GM19468 (cell line): ENCODE measurements around the gene LCK.
"Not testable (repeated sequence)": the region's sequence is repeated elsewhere in the genome, so short reads cannot be mapped to it uniquely, and the experiment has no call there.

Experiments
- ATAC-seq: cut with Tn5 transposase; IDR thresholded peaks from one replicate; pipeline ENCODE4 v1.9.1; 2021; ENCODE audit warnings: mild to moderate bottlenecking, moderate library complexity, moderate number of reproducible peaks; ENCODE audit not compliant: unreplicated experiment; ENCODE audit errors: extremely low read depth

Gene LCK

GRCh38 chr1:32239337-32239736, 11.7 kb upstream of the LCK start:
- ATAC-seq: no peak

DNA sequence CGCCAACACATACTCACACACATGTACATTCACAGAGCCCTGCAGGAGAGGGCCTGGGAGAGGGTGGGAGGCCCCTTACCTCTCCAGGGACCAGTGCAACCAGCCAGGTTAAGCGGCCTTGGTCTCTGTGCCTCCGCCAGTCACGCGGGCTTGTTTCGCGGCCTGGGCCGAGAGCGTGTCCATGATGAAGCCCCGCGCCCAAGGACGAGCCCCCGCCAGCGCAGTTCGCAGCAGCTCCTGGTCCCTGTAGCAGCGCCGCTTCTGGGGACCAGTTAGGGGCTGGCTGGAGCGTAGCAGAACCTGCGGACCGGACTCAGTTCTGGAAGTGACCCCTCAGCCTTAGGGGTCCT, 11.3 kb upstream of the LCK start:
- ATAC-seq: no peak

DNA sequence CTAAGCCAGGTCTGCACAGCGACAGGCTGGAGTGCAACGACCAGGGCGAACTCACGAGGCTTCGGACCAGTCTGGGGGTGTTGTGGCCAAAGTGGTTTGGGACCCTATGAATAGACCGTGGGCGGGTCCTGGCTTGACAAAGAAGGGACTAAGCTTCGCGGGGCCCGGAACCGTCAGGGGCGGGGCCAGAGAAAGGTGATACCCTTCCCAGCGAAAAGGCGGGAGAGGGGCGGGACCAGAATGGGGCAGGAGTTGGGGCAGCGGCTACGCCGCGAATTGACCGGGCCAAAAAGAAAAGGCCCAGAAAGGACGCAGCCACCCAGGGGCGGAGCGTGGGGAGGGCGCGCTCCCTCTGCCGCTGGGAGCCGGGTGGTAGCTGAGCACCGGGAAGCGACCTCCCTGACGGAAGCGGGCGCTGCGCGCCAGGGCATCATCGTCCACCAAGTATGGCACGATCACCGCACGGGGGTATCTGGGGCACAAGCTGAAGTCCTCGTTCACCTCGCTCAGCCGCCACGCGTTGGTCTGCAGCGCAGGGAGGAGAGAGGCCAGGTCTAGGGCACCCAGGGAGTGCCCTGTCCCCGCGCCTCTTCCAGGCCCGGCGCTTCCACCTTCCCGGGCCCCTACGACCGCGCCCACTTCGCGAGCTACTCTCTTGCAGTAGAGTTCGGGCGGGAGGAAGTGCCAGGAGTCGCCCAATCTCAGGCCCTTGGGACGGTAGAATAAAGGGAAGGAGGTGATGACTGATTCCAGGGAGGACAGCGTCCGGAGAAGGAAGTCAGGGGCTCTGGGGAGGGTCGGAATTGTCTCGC, 10.7 kb upstream of the LCK start:
- ATAC-seq: no peak

DNA sequence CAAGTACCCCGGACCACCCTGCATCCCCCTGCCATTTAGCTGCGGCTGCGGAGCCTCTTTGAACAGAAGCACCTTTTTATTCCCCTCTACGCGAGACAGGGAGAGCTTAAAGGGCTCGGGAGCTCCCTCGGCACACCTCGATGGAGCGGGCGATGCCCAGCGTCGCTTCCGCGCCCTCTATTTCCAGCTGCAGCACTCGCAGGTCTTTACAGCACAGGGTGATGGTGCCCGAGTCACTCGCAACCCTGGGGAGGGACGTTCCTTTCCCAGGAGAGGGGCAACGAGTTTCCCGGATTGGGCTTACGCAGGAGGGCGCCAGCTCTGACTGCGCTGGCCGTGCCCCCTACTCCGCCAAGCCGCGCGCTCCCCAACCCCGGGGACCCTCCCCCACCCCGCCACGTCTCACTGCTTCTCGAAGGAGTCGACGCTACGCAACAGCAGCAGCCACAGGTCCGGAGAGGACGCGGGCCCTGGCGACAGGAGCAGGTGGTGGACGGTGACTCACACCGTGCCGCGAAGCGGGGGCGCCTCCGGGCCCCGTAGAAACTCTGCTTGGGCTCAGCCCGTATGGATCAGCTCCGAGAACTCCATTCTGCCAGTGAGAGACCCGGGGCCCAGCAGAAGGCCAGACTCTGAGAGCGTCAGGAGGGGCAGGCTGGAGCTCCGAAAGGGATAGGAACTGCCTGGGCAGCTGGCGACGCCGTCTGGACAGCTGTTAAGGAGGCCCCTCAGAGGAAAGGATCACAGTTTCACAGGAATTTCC, 9.9 kb upstream of the LCK start:
- no peak for ATAC-seq

DNA sequence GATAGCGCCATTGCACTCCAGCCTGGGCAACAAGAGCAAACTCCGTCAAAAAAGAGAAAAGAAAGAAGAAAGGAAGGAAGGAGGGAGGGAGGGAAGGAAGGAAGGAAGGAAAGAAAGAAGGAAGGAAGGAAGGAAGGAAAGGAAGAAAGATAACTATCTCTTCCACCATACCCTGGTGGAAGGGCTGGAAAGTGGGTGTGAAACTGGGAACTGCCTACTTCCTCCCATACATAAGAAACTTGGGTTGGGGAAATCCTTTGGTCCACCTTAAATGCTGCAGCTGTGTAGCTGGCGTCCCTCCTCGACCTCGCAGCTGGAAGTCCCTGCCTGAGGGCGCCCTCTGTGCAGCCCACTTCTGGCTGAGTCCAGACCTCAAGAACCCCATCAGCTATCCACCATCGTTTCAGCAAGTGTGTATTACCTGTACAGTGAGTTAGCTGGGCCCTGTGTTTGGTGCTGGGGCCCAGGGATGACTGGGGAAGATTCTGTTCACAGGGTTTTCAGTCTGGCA, 8.7 kb upstream of the LCK start:
- ATAC-seq: no peak

GRCh38 chr1:32246888-32247273, 4.2 kb upstream of the LCK start, which contains the start of gene FAM167B:
TSS of gene FAM167B (plus strand) at chr1:32247222. CDS start at chr1:32247422, 200 bp downstream.
- ATAC-seq: no peak

DNA sequence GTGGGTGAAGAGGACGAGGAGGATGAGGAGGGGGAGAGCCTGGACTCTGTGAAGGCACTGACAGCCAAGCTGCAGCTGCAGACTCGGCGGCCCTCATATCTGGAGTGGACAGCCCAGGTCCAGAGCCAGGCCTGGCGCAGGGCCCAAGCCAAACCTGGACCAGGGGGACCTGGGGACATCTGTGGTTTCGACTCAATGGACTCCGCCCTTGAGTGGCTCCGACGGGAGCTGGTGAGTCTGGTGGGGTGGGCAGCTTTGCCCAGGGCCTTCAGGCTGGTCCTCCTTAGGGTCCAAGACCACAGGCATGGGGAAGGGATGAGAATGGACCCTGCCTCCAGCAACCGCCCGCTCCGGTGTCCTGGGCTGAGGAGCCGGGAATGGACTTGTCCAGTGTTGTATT, 3.6 kb upstream of the LCK start:
- no peak for ATAC-seq

- no peak for ATAC-seq
Observed at GRCh38 chr1:32247983-32248889, 2.8 kb upstream of the LCK start.

DNA sequence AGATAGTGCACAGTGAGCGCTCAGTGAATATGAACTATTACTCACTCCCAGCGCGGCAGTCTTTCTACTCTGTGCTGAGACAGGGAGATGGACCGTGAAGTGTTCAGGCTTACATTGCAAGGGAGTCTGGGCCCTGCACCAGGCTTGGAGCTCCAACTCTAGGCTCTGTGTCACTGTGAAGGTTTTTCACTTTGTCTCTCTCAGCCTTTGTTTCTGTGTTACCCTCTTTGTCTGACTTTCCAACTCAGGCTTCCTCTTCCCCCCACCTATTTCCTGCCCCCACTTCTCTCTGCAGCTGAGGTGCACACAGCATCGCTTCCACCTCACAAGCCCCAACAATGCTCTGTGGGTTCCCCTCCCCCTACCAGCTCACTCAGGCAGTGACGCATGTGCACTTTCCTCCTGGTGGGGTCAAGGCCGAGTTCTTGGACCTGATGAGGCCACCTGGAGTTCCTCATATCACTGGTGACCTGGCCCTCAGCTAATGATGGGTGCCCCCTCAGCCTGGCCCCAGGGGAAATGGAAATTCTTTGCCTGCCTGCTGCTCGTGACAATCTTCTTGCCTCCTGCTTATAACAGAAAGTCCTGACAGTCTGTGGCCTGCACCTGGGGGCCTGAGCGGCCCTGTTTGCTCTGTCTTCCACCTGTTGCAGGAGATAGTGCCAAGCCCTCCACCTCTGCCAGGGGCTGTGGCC, 1.1 kb upstream of the LCK start:
- ATAC-seq: no peak

- no peak for ATAC-seq
Observed at GRCh38 chr1:32255072-32256071, 4.3 kb downstream of the LCK start.

DNA sequence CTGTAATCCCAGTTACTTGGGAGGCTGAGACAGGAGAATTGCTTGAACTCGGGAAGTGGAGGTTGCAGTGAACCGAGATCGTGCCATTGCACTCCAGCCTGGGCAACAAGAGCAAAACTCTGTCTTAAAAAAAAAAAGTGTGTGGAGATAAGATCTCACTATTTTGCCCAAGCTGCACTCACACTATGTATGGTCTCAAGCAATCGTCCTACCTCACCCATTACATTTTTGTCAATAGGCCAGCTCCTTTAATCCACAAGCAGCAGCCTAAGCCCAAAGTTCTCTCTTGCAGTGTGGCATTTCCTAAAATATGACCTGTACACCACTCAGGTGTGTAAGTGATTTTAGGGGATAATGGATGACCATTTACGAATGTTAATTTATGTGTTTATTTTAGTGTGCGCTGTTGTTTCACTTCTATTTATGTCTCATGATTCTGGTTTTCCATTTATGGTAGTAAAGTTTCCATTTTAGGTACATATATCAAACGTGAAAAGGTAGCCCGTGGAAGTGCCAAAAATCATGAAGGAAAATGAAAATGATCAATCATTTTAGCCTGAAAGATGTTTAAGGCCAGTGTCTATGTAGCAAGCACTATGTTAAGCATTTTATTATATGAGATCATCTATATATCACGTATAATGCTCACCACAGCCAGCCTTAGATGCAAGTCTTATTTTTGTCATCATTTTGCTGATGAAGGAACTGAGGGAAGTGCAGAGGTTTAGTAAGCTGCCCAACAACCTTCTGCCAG, 5.6 kb downstream of the LCK start:
- no peak for ATAC-seq

DNA sequence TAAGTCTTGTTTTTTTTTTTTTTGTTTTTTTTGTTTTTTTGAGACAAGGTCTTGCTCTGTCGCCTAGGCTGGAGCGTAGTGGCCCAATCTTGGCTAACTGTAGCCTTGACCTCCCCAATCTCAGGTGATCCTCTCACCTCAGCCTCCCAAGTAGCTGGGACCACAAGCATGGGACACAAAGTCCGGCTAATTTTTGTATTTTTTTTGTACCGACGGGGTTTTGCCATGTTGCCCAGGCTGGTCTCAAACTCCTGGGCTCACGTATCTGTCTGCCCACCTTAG, 6.1 kb downstream of the LCK start:
- no peak for ATAC-seq

DNA sequence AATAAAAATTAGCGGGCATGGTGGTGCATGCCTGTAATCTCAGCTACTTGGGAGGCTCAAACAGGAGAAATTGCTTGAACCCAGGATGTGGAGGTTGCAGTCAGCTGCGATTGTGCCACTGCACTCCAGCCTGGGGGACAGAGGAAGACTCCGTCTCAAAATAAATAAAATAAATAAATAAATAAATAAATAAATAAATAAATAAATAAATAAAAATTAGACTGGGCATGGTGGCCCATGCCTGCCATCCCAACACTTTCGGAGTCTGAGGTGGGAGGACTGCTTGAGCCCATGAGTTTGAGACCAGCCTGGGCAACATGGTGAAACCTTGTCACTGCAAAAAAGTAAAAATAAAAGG, 12.2 kb downstream of the LCK start:
- not testable (repeated sequence) for ATAC-seq

GRCh38 chr1:32263744-32264143, 12.7 kb downstream of the LCK start:
- no peak for ATAC-seq

DNA sequence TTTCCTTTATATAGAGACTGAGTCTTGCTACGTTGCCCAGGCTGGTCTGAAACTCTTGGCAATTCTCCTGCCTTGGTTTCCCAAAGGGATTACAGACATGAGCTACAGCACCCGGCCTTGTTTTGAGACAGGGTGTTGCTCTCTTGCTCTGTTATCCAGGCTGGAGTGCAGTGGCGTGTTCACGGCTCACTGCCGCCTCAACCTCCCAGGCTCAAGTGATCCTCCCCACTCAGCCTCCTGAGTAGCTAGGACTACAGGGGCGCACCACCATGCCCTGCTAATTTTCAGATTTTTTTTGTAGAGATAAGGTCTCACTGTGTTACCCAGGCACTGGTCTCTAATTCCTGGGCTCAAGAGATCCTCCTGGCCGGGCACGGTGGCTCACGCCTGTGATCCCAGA, 14.8 kb downstream of the LCK start:
- ATAC-seq: no peak

DNA sequence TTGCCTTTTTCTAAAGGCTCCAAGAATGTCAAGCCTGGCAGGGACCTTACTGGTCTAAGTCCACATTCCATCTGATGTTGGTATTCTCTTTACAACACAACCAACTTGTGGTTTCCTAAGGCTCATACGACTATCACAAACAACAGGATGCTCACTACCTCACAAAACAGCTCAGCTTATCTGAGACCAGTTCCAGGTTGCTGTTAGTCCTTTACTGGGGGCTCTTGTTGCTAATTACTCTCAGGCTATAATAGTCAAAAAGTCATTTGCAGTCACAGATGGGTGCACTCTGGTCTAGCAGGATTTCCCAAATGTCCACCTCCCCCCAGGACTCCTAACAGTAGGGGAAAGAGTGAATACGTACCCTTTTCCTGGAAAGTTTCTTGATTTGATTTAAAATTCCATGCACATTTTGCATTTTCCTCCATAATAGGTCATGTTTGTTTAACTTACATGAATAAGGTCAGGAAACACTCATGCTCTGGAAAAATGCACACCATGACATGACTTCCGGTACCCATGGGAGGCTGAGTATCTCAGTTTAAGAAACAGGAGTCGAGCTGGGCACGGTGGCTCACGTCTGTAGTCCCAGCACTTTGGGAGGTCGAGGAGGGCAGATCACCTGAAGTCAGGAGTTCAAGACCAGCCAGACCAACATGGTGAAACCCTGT, 16.0 kb downstream of the LCK start:
- ATAC-seq: no peak

- ATAC-seq: no peak
Observed at GRCh38 chr1:32269744-32270143, 18.7 kb downstream of the LCK start.
